Thyroid gland (tissue), 4 donors: ENCODE data around the gene PEA15. TPM values are rescaled to one million over a fixed set of nuclear protein-coding genes. Genes with fewer than 3 reads are reported as not detected.

Experiments
- DNase-seq, 2 donors: peaks; one replicate each; pipeline ENCODE4 v3.0.0-alpha.2; 2019
- H3K27ac ChIP-seq, 3 donors: fragments of 200-600 bp; sonication (generic); 1 replicate in 2 of 3; 2 replicates in 1 of 3; pipeline ENCODE4 v1.5.1; 2016 to 2019; ENCODE audit warnings: mild to moderate bottlenecking in 1 of 3, moderate library complexity in 1 of 3
- H3K27me3 ChIP-seq: fragments of 200-600 bp; sonication (generic); one replicate; pipeline ENCODE4 v1.5.1; 2019
- H3K36me3 ChIP-seq, 2 donors: fragments of 200-600 bp; sonication (generic); one replicate each; pipeline ENCODE4 v1.5.1; 2016 to 2019
- H3K4me1 ChIP-seq, 2 donors: fragments of 200-600 bp; sonication (generic); one replicate each; pipeline ENCODE4 v1.5.1; 2017 to 2019
- H3K4me3 ChIP-seq, 3 donors: fragments of 200-600 bp; sonication (generic); replicated peaks in 1 of 3; 1 replicate in 2 of 3; 2 replicates in 1 of 3; pipeline ENCODE4 v1.5.1; 2016; ENCODE audit warnings: mild to moderate bottlenecking in 1 of 3
- H3K9me3 ChIP-seq: fragments of 200-600 bp; sonication (generic); one replicate; pipeline ENCODE4 v1.5.1; 2017
- CTCF ChIP-seq, 6 experiments: fragments of 200-600 bp in 3 of 6; fragments of 450-650 bp in 3 of 6; sonication (generic) in 3 of 6; IDR thresholded peaks; one replicate each; pipeline ENCODE4 v1.5.1; 2016 to 2019; ENCODE audit warnings: antibody characterized with exemption in 6 of 6, mild to moderate bottlenecking in 2 of 6, inconsistent platforms in 1 of 6, moderate library complexity in 1 of 6
- POLR2A ChIP-seq, 2 donors: fragments of 450-650 bp; IDR thresholded peaks; one replicate each; pipeline ENCODE4 v1.6.1; 2017; ENCODE audit warnings: antibody characterized with exemption in 2 of 2, mild to moderate bottlenecking in 2 of 2, moderate library complexity in 1 of 2
- WGBS, 2 donors: methylation state at CpG; one replicate each; pipeline ENCODE4 v1.1.5; 2017; 5-methylcytosine and 5-hydroxymethylcytosine counted together
- intact Hi-C: fragments of 100-400 bp; cut with DNase I; formaldehyde crosslinking; loops from one replicate; pipeline ENCODE4 v1.15.1; 2023
- total RNA-seq, 4 donors: library from RNA; depleted of rRNA; stranded (reverse); fragments of >200 nt; gene quantifications; one replicate each; pipeline ENCODE4 v1.2.3, GENCODE V29; 2016

Gene PEA15
- total RNA-seq, 4 donors from 2014 or later, result 47.9 to 68.5 (median 50.2) TPM

DNA sequence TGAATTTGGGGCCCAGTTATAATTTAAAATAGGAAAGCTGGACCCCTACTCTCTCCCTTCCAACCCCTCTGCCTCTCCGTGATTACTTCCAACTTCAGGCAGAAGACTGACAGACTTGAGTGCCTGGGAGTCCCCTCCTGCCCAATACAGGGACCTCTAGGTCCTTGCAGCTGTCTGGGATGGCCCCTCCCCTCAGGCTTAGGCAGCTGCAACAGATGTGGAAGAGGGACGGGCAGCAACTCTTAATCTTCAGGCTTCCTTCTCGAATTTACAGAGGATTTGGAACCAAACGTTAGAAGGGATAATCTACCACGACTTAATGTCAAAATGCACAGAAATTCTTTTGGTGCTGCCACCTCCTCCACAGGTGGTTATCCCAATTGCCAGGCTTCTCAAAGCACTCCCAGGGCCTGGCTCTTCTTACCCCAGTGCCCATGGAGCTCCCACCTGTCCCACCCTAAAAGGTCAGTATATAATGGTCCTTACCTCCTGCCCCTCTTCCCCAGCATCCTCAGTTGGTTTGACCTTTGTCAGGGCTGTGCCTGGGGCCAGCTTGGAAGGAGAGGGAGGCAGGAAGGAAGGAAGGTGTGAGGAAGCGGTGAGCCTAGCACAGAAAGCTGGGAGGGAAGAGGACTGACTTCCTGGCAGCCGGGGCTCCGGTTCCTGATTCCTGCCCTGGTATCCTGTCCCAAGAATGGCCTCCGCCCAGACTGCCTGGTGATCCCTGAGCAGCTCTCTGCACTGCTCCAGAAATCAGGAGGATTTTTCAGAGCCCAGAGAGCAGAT is 2.8 kb downstream of the PEA15 start:
- Histone ChIP-seq H3K9me3 (no peaks in the 10 kb centered on the region), H3K27ac (peak overlapping the region in 2 of 3 donors; percentile 32 to 87), H3K4me3 (no peak overlapping the region), H3K27me3 (no peaks in the 10 kb centered on the region), H3K36me3 (peaks cover 10 to 16% of the 10 kb centered on the region in 2 donors), H3K4me1 (peaks cover 31 to 57% of the 10 kb centered on the region in 2 donors)
- DNase-seq, result no peak
- TF ChIP-seq POLR2A (IDR thresholded peaks at IDR 0.05) (no peak), CTCF (IDR thresholded peaks at IDR 0.05) (no peak)
- WGBS, 2 donors, result 65 to 67% methylated on average over 9 of the region's 9 CpGs
- intact Hi-C loops, result no loop called here

DNA sequence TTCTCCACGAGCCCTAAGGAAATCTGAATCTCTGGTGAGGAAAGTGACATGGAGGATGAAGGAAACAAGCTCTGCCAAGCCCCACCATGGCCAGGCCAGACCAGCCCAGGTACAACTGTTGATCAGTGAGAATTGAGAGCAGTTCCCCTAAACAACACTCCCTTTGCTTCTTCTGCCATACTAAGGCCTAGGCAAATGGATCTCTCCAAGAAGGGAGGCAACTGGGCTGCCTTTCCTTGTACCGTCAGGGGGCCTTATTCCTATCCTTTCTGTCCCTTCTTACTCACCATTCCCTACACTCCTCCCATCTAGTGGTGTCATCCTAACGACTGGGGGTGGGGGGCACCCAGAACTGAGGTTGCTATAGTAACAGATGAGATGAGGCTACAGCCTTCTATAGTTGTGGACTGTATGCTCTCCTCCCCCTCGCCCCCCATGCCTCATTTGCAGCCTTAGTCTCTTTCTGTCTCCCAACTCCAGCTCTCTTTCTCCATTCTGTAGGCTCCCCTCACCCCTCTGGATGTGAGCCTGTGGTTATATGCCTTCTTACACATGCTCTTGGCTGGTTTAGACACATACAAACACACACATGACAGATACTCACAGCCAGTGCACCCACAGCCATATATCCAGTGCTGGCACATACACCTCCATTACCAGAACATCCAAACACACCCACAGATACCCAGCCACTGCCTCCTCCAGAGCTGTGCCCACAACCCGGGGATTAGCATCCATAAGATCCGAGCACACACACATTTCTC is 3.6 kb downstream of the PEA15 start:
- peaks cover 31 to 57% of the 10 kb centered on the region in 2 donors for H3K4me1 ChIP-seq
- H3K27ac ChIP-seq, result peak overlapping the region in 2 of 3 donors; percentile 32 to 87
- H3K9me3 ChIP-seq, result no peaks in the 10 kb centered on the region
- peaks cover 18 to 24% of the 10 kb centered on the region in 2 donors for H3K36me3 ChIP-seq
- TF ChIP-seq CTCF (IDR thresholded peaks at IDR 0.05) (no peak), POLR2A (IDR thresholded peaks at IDR 0.05) (no peak)
- intact Hi-C loops, result no loop called here
- H3K27me3 ChIP-seq, result no peaks in the 10 kb centered on the region
- DNase-seq, result no peak
- WGBS, 2 donors, result 57 to 73% methylated on average over 6 of the region's 6 CpGs
- H3K4me3 ChIP-seq, result no peak overlapping the region

DNA sequence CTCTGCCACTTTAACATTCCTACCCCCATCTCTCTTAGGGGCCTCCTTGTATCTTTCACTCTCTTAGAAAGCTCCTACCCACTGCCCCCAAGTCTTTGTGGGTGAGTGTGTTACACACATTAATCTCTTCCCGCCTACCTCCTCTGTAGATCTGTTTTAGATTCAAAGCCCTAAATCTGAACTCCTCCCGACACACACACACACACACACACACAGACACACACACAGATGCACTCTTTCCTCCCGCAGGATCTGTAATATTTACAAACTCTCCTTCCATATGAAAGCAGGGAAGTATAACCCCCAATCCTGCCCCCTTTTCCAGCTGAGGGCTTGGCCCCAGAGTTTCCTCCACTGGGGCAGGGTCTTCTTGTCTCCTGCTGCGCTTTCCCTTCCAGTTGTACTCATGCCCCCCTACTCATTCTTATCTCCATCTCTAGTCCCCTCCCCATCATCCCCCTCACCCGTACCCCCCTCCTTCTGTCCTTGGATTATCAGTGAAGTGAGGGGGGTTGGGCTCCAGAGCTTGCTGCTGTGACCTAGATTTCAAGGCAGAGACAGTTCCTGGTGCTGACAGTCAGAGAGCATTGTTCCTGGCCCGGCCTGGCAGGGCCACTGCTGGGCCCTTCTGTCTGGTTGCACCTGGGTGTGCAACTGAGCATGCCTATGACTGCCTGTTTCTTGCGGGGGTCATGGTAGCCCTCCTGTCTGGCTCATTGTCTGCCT is 4.3 kb downstream of the PEA15 start:
- TF ChIP-seq POLR2A (IDR thresholded peaks at IDR 0.05), result no peak
- no peak for TF ChIP-seq CTCF (IDR thresholded peaks at IDR 0.05)
- H3K4me3 ChIP-seq, result no peak overlapping the region
- DNase-seq, result peak; percentile 41 to 47
- intact Hi-C loops, result no loop called here
- peaks cover 25 to 31% of the 10 kb centered on the region in 2 donors for H3K36me3 ChIP-seq
- no peaks in the 10 kb centered on the region for H3K27me3 ChIP-seq
- H3K27ac ChIP-seq, result peak overlapping the region in 2 of 3 donors; percentile 21 to 87
- H3K4me1 ChIP-seq, result peaks cover 31 to 57% of the 10 kb centered on the region in 2 donors
- H3K9me3 ChIP-seq, result no peaks in the 10 kb centered on the region
- WGBS, 2 donors, result 51 to 55% methylated on average over 7 of the region's 7 CpGs

DNA sequence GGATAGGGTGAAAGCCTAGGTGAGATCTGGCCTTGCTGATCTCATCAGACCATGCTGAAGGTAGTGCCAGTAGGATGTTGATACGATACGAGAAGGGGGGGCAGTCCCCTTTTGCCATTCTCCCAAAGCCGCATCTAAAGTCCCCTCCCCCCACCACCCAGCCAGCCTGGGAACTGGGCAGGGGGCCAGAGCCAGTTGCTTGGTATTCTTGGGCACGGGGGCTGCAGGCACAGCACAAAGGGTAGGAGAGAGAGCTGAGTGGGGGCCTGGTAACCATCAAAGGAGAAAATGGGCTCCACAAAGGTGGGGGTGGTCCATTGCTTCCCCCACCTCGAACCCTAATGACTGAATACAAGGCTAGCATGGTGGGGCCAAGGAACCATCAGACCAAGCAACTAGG is 5.4 kb downstream of the PEA15 start:
- no peaks in the 10 kb centered on the region for H3K9me3 ChIP-seq
- H3K4me1 ChIP-seq, result peaks cover 28 to 52% of the 10 kb centered on the region in 2 donors
- no peak overlapping the region for H3K4me3 ChIP-seq
- no peak for TF ChIP-seq POLR2A (IDR thresholded peaks at IDR 0.05)
- TF ChIP-seq CTCF (IDR thresholded peaks at IDR 0.05), result no peak
- H3K36me3 ChIP-seq, result peaks cover 35 to 37% of the 10 kb centered on the region in 2 donors
- H3K27me3 ChIP-seq, result no peaks in the 10 kb centered on the region
- peak in 1 of 2 donors; percentile 32 for DNase-seq
- WGBS, 2 donors, result 49 to 51% methylated on average over 5 of the region's 5 CpGs
- intact Hi-C loops, result no loop called here
- peak overlapping the region in 2 of 3 donors; percentile 10 to 35 for H3K27ac ChIP-seq
